HepG2 (cell line): ENCODE results near the gene ALG14. TPM values are rescaled to one million over a fixed set of nuclear protein-coding genes. Genes with fewer than 3 reads are reported as not detected.

Source experiments
- ARID3A ChIP-seq: IDR thresholded peaks from 2 replicates; pipeline ENCODE4 v1.6.1; 2012; ENCODE audit warnings: low read depth, low read length, improper control_type of control experiment
- HDAC2 ChIP-seq: sonication (generic); formaldehyde crosslinking; IDR thresholded peaks from 2 replicates; pipeline ENCODE4 v1.4.0; 2020; ENCODE audit warnings: missing genetic modification reagents
- ISL2 ChIP-seq: sonication (generic); formaldehyde crosslinking; IDR thresholded peaks from 2 replicates; pipeline ENCODE4 v1.5.0; 2020; ENCODE audit warnings: missing genetic modification reagents
- NFRKB ChIP-seq: fragments of 450-650 bp; IDR thresholded peaks from 2 replicates; pipeline ENCODE4 v1.6.1; 2017
- RORA ChIP-seq: sonication (generic); formaldehyde crosslinking; IDR thresholded peaks from 2 replicates; pipeline ENCODE4 v1.5.0; 2020; ENCODE audit warnings: mild to moderate bottlenecking, missing genetic modification reagents, moderate library complexity
- SNAPC5 ChIP-seq: sonication (generic); formaldehyde crosslinking; IDR thresholded peaks from 2 replicates; pipeline ENCODE4 v1.8.1; 2023; ENCODE audit warnings: mild to moderate bottlenecking, missing genetic modification reagents, borderline replicate concordance
- TEF ChIP-seq: sonication (generic); formaldehyde crosslinking; IDR thresholded peaks from 2 replicates; pipeline ENCODE4 v1.5.0; 2020; ENCODE audit warnings: missing genetic modification reagents
- TFDP1 ChIP-seq: IDR thresholded peaks from 2 replicates; pipeline ENCODE4 v1.6.1; 2016; ENCODE audit warnings: missing compliant biosample characterization, missing genetic modification reagents, borderline replicate concordance
- ZBTB2 ChIP-seq: sonication (generic); formaldehyde crosslinking; IDR thresholded peaks from 2 replicates; pipeline ENCODE4 v1.8.0; 2022; ENCODE audit warnings: low read depth, missing genetic modification reagents
- ZNF3 ChIP-seq: IDR thresholded peaks from 2 replicates; pipeline ENCODE4 v1.7.0; 2017; ENCODE audit warnings: inconsistent platforms
- ZNF580 ChIP-seq: IDR thresholded peaks from 2 replicates; pipeline ENCODE4 v1.6.1; 2016; ENCODE audit warnings: low read depth, borderline replicate concordance
- ZNF670 ChIP-seq: sonication (generic); formaldehyde crosslinking; IDR thresholded peaks from 2 replicates; pipeline ENCODE4 v1.8.0; 2022; ENCODE audit warnings: mild to moderate bottlenecking, missing genetic modification reagents, borderline replicate concordance
- ZNF747 ChIP-seq: sonication (generic); formaldehyde crosslinking; IDR thresholded peaks from 2 replicates; pipeline ENCODE4 v1.8.1; 2023; ENCODE audit warnings: missing genetic modification reagents, mild to moderate bottlenecking, borderline replicate concordance
- polyA plus RNA-seq, 8 experiments: library from polyadenylated mRNA; depleted of rRNA in 3 of 8; stranded (reverse) in 7 of 8; unstranded in 1 of 8; fragments of >200 nt; fragmentation: Illumina TruSeq in 4 of 8; extraction: Trizol in 4 of 8; gene quantifications; 2 replicates each; pipeline versions ENCODE4 v1.2.1 to v1.2.3, GENCODE V29; 2011 to 2016; ENCODE audit warnings: low read depth in 4 of 8, missing spikeins in 1 of 8, mixed read lengths in 1 of 8; ENCODE audit not compliant: insufficient read depth in 1 of 8
- total RNA-seq, 5 experiments: library from RNA; depleted of rRNA; stranded (reverse); fragments of >200 nt; fragmentation: Illumina TruSeq; extraction: Trizol; gene quantifications; 2 replicates each; pipeline ENCODE4 v1.2.3, GENCODE V29; 2016; ENCODE audit warnings: low read depth in 1 of 5

ALG14 gene
- total and polyA plus RNA-seq, 2 of the 13 experiments (the other 11 are each of a cell fraction or from before 2014, with no cell fraction given) = 4.5 to 12.7 TPM

- TF ChIP-seq TEF (CRISPR knock-in tag) (no peak), SNAPC5 (CRISPR knock-in tag) (no peak), ZNF3 (CRISPR knock-in tag) (no peak), ZNF580 (peak; percentile 61; the same call in 1 of the 2 replicates), ZNF670 (CRISPR knock-in tag) (peak; percentile 50; the same call in 1 of the 2 replicates), HDAC2 (CRISPR knock-in tag) (peak; percentile 87), ZNF747 (0 out of 2 replicates have a peak, but pooled peaks have one; percentile 65), ZBTB2 (CRISPR knock-in tag) (no peak), RORA (CRISPR knock-in tag) (no peak), ISL2 (peak; percentile 87), TFDP1 (CRISPR knock-in tag) (no peak; the same call in 1 of the 2 replicates), NFRKB (no peak), ARID3A (peak; percentile 65)
These were observed 110.1 kb downstream of the ALG14 start (continued) for GRCh38 chr1:94962409-94963265.
